ENCODE data around the gene ZFAND2A.

DNA sequence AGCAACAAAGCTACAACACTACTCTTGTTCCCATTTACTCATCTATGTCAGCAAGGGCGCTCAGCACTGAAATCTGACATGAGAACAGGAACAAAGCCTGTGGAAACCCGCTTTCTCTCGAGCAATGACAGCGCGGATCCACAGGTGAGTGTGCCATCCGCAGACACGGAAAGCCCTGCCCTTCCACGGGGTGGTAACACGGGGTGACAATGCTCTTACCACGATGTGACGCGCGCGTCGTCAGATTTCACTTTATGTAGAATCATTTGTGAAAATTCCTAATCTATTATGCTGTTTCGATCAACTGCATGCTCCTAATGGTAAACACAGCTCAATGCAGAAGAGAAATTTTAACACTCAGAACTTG, 34.4 kb downstream of the ZFAND2A start:
- TF ChIP-seq POLR2A (IDR thresholded peaks at IDR 0.05; ENCODE audit: low read length) (no peak), GATA1 (IDR thresholded peaks at IDR 0.05; ENCODE audit: low read depth, low read length) (no peak)

Measured in erythroblast (primary cell).